Activated CD8-positive, alpha-beta T cell treated with anti-CD3 and anti-CD28 coated beads for 36 hours (primary cell): ENCODE measurements around the gene GIPC3. TPM values are rescaled to one million over a fixed set of nuclear protein-coding genes. Genes with fewer than 3 reads are reported as not detected.

Experiments
- ATAC-seq: fragments of 200-7000 bp; cut with Tn5 transposase; one replicate; pipeline ENCODE4 v1.10.0; 2021; ENCODE audit warnings: mild to moderate bottlenecking, moderate library complexity
- CTCF ChIA-PET: fragments of 350-600 bp; sonication (Branson Sonifier 250); formaldehyde crosslinking; loops from one replicate; lab custom pipeline; 2021; ENCODE audit warnings: antibody characterized with exemption; lab: Charles Lee
- POLR2A ChIA-PET: fragments of 350-600 bp; sonication (Branson Sonifier 250); formaldehyde crosslinking; loops from one replicate; lab custom pipeline; 2021; ENCODE audit warnings: antibody characterized with exemption; lab: Charles Lee
- DNase-seq: peaks from one replicate; pipeline ENCODE4 v3.0.0-alpha.2; 2020
- H3K27ac Mint-ChIP-seq: one replicate; pipeline ENCODE4 v1.8.0; 2021; ENCODE audit warnings: mild to moderate bottlenecking, mixed read lengths
- H3K27me3 Mint-ChIP-seq: one replicate; pipeline ENCODE4 v1.8.0; 2021; ENCODE audit warnings: mixed read lengths
- H3K36me3 Mint-ChIP-seq: one replicate; pipeline ENCODE4 v1.8.0; 2021; ENCODE audit warnings: low read depth, mixed read lengths
- H3K4me1 Mint-ChIP-seq: one replicate; pipeline ENCODE4 v1.8.0; 2021; ENCODE audit warnings: low read depth, mixed read lengths
- H3K4me3 Mint-ChIP-seq: one replicate; pipeline ENCODE4 v1.8.0; 2021; ENCODE audit warnings: mild to moderate bottlenecking, moderate library complexity, mixed read lengths
- H3K9me3 Mint-ChIP-seq: one replicate; pipeline ENCODE4 v1.8.0; 2021; ENCODE audit warnings: mixed read lengths
- CTCF ChIP-seq: fragments of 200-600 bp; IDR thresholded peaks from one replicate; pipeline ENCODE4 v1.8.0; 2022; ENCODE audit warnings: antibody characterized with exemption, mild to moderate bottlenecking
- intact Hi-C: fragments of 100-400 bp; cut with micrococcal nuclease; formaldehyde crosslinking; loops from one replicate; pipeline ENCODE4 v1.10.0; 2022
- total RNA-seq, 2 experiments: library from RNA; stranded (reverse); gene quantifications; one replicate each; pipeline ENCODE4 v1.2.3, GENCODE V29; 2021

Gene GIPC3
- total RNA-seq, 2 experiments from 2014 or later = 0.09 to 0.14 TPM

- no peak overlapping the region for H3K27ac Mint-ChIP-seq
- H3K4me1 Mint-ChIP-seq = no peaks in the 10 kb centered on the region
- H3K9me3 Mint-ChIP-seq = peaks cover 2% of the 10 kb centered on the region
- DNase-seq (no peak), ATAC-seq (no peak)
- H3K27me3 Mint-ChIP-seq = no peaks in the 10 kb centered on the region
- H3K36me3 Mint-ChIP-seq = peaks cover 25% of the 10 kb centered on the region
- POLR2A ChIA-PET = interaction anchor here (1.1 kb wide), 1 partner anchor 10 kb away, joined by 3 read pairs; no protein-coding TSS in a partner anchor
- no peak overlapping the region for H3K4me3 Mint-ChIP-seq
- intact Hi-C loops = no loop called here
- CTCF ChIA-PET = interaction anchor here (0.6 kb wide), 1 partner anchor 80 kb away, joined by 3 read pairs; no protein-coding TSS in a partner anchor
- TF ChIP-seq CTCF = no peak
Observed at GRCh38 chr19:3537101-3537437, 48.2 kb upstream of the GIPC3 start.

DNA sequence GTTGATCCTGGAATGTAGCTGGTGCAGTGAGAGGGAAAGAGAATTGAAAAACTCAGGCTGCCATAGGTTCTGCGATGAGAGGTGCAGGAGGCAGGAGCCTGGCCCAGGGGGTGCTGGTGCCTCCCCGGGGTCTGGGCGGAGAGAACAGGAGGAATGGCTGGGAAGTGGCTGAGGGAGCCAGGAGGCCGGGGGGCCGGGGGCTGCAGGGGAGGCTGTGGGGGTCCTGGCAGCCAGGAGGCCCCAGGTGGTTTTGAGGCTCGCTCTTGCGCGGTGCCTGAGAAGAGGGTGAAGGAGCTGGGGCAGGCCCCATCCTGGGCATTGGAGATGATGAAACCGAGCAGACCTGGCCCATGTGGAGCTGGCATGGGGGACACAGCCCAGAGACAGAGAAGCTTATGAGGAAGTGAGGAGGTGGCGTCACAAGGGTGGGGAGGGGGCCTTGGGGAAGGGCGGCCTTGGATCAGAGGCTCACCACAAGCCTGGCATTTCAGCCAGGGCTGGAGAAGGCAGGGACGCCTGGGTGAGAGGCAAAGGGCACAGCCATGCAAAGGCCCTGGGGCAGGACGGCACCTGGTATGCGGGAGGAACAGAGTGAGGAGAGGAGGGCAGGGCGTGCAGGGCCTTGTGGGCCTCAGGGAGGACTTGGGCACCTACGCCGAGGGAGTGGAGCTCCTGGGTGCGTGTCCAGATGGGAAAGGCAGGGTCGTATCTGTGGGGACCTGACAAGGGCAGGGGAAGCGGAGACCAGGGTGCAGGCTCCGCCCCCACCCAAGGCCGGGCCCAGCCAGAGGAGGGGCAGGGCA, 47.6 kb upstream of the GIPC3 start:
- ChIA-PET CTCF (interaction anchor here (0.6 kb wide), 1 partner anchor 80 kb away, joined by 3 read pairs; no protein-coding TSS in a partner anchor), POLR2A (interaction anchor here (1.0 to 1.3 kb wide), 3 partner anchors 9 to 119 kb away, joined by 3 read pairs; no protein-coding TSS in a partner anchor)
- no peaks in the 10 kb centered on the region for H3K27me3 Mint-ChIP-seq
- intact Hi-C loops = no loop called here
- ATAC-seq (peak; percentile 15), DNase-seq (no peak)
- H3K9me3 Mint-ChIP-seq = peaks cover 2% of the 10 kb centered on the region
- H3K4me3 Mint-ChIP-seq = no peak overlapping the region
- TF ChIP-seq CTCF = no peak
- peaks cover 23% of the 10 kb centered on the region for H3K36me3 Mint-ChIP-seq
- no peak overlapping the region for H3K27ac Mint-ChIP-seq
- H3K4me1 Mint-ChIP-seq = no peaks in the 10 kb centered on the region

GRCh38 chr19:3538258-3538929, 46.9 kb upstream of the GIPC3 start:
- Mint-ChIP-seq H3K27ac (no peak overlapping the region), H3K4me3 (no peak overlapping the region), H3K4me1 (no peaks in the 10 kb centered on the region), H3K36me3 (peaks cover 23% of the 10 kb centered on the region), H3K27me3 (no peaks in the 10 kb centered on the region), H3K9me3 (peaks cover 2% of the 10 kb centered on the region)
- ChIA-PET POLR2A (interaction anchor here (1.0 to 1.8 kb wide), 4 partner anchors 10 to 118 kb away, joined by 3 to 6 read pairs (median 3); no protein-coding TSS in a partner anchor), CTCF (interaction anchor here (0.8 kb wide), 1 partner anchor 11 kb away, joined by 3 read pairs; no protein-coding TSS in a partner anchor)
- ATAC-seq (no peak), DNase-seq (no peak)
- TF ChIP-seq CTCF = no peak
- intact Hi-C loops = no loop called here

GRCh38 chr19:3538965-3539755, 46.1 kb upstream of the GIPC3 start, which contains the start of gene TEKTIP1:
TEKTIP1 (plus strand) TSS chr19:3539174; CDS start chr19:3539178, 4 bp downstream.
- Mint-ChIP-seq H3K36me3 (peaks cover 19% of the 10 kb centered on the region), H3K27me3 (no peaks in the 10 kb centered on the region), H3K4me3 (no peak within 1 kb of the TSS), H3K4me1 (no peaks in the 10 kb centered on the region), H3K27ac (no peak within 1 kb of the TSS), H3K9me3 (peaks cover 2% of the 10 kb centered on the region)
- intact Hi-C loops = no loop called here
- POLR2A ChIA-PET = interaction anchor here (1.2 to 1.8 kb wide), 3 partner anchors 9 to 117 kb away, joined by 3 to 6 read pairs (median 3); no protein-coding TSS in a partner anchor
- no peak for ATAC-seq
- DNase-seq = no peak
- CTCF ChIA-PET = interaction anchor here (0.8 kb wide), 1 partner anchor 12 kb away, joined by 3 read pairs; no protein-coding TSS in a partner anchor
- no peak for TF ChIP-seq CTCF
